Naive thymus-derived CD4-positive, alpha-beta T cell (primary cell): ENCODE measurements around the gene CRYBG3. TPM values are rescaled to one million over a fixed set of nuclear protein-coding genes. Genes with fewer than 3 reads are reported as not detected.

Source experiments
- ATAC-seq: fragments of 150-1000 bp; cut with Tn5 transposase; 2 replicates; pipeline ENCODE4 v1.10.0; 2021; ENCODE audit warnings: mild to moderate bottlenecking, moderate library complexity
- CTCF ChIA-PET: fragments of 350-600 bp; sonication (Branson Sonifier 250); formaldehyde crosslinking; loops from one replicate; lab custom pipeline; 2021; ENCODE audit warnings: antibody characterized with exemption; lab: Charles Lee
- POLR2A ChIA-PET: fragments of 350-600 bp; sonication (Branson Sonifier 250); formaldehyde crosslinking; loops from one replicate; lab custom pipeline; 2021; ENCODE audit warnings: antibody characterized with exemption, inconsistent platforms; lab: Charles Lee
- DNase-seq, 9 donors: peaks; one replicate each; pipeline versions ENCODE4 v3.0.0 to v3.0.0-alpha.2; 2020 to 2022; ENCODE audit warnings: mixed read lengths in 1 of 9
- H3K27ac ChIP-seq: one replicate; pipeline ENCODE4 v1.7.0; 2013; ENCODE audit warnings: mild to moderate bottlenecking, low read depth, low read length, moderate library complexity
- H3K27me3 ChIP-seq, 2 donors: one replicate each; pipeline ENCODE4 v1.7.0; 2013; ENCODE audit warnings: low read length in 2 of 2, mild to moderate bottlenecking in 2 of 2, moderate library complexity in 2 of 2; ENCODE audit not compliant: control insufficient read depth in 2 of 2, insufficient read depth in 2 of 2
- H3K36me3 ChIP-seq, 3 experiments: 1 replicate in 2 of 3; 2 replicates in 1 of 3; pipeline ENCODE4 v1.7.0; 2013; ENCODE audit warnings: low read length in 3 of 3, mild to moderate bottlenecking in 3 of 3, moderate library complexity in 1 of 3; ENCODE audit not compliant: insufficient read depth in 3 of 3, control insufficient read depth in 2 of 3
- H3K4me1 ChIP-seq, 2 donors: one replicate each; pipeline ENCODE4 v1.7.0; 2013; ENCODE audit warnings: low read length in 2 of 2, mild to moderate bottlenecking in 2 of 2, moderate library complexity in 1 of 2; ENCODE audit not compliant: control insufficient read depth in 2 of 2, insufficient read depth in 2 of 2
- H3K4me3 ChIP-seq: 2 replicates; pipeline ENCODE4 v1.7.0; 2013; ENCODE audit warnings: mild to moderate bottlenecking, low read length
- H3K9me3 ChIP-seq, 3 experiments: 1 replicate in 2 of 3; 2 replicates in 1 of 3; pipeline ENCODE4 v1.7.0; 2013; ENCODE audit warnings: low read length in 3 of 3; ENCODE audit not compliant: control insufficient read depth in 2 of 3
- H3K27ac Mint-ChIP-seq, 9 donors: one replicate each; pipeline ENCODE4 v1.8.0; 2020 to 2022; ENCODE audit warnings: mixed read lengths in 9 of 9, mild to moderate bottlenecking in 8 of 9, moderate library complexity in 5 of 9, inconsistent platforms in 2 of 9
- H3K27me3 Mint-ChIP-seq, 5 donors: one replicate each; pipeline ENCODE4 v1.8.0; 2021 to 2022; ENCODE audit warnings: mixed read lengths in 5 of 5, mild to moderate bottlenecking in 1 of 5
- H3K36me3 Mint-ChIP-seq, 5 donors: one replicate each; pipeline ENCODE4 v1.8.0; 2020 to 2022; ENCODE audit warnings: mixed read lengths in 5 of 5, mild to moderate bottlenecking in 3 of 5, inconsistent platforms in 1 of 5
- H3K4me1 Mint-ChIP-seq, 7 donors: one replicate each; pipeline ENCODE4 v1.8.0; 2020 to 2022; ENCODE audit warnings: mixed read lengths in 7 of 7, mild to moderate bottlenecking in 3 of 7, inconsistent platforms in 1 of 7
- H3K4me3 Mint-ChIP-seq, 10 donors: one replicate each; pipeline ENCODE4 v1.8.0; 2020 to 2022; ENCODE audit warnings: mild to moderate bottlenecking in 10 of 10, mixed read lengths in 10 of 10, moderate library complexity in 6 of 10, inconsistent platforms in 2 of 10
- H3K9me3 Mint-ChIP-seq, 11 donors: one replicate each; pipeline ENCODE4 v1.8.0; 2020 to 2022; ENCODE audit warnings: mixed read lengths in 11 of 11, mild to moderate bottlenecking in 4 of 11, inconsistent platforms in 1 of 11, moderate library complexity in 1 of 11
- intact Hi-C, 2 donors: fragments of 100-400 bp; cut with micrococcal nuclease; formaldehyde crosslinking; loops; one replicate each; pipeline ENCODE4 v1.15.1; 2023
- polyA plus RNA-seq, 2 donors: library from polyadenylated mRNA; unstranded; fragments of 300-500 nt; fragmentation: Illumina TruSeq; gene quantifications; one replicate each; pipeline ENCODE4 v1.2.3, GENCODE V29; 2021
- total RNA-seq, 6 experiments: library from RNA in 5 of 6; stranded (reverse) in 5 of 6; gene quantifications; 1 replicate in 5 of 6; 2 replicates in 1 of 6; pipeline ENCODE4 v1.2.3 and lab custom pipeline; 2021 to 2026

Gene CRYBG3
- total and polyA plus RNA-seq, 7 experiments from 2014 or later = 0.86 to 11.2 (median 4.8) TPM

- DNase-seq (no peak), ATAC-seq (no peak)
- peaks cover 0 to 2% (median 0%) of the 10 kb centered on the region in 7 donors for H3K4me1 Mint-ChIP-seq
- H3K27ac Mint-ChIP-seq = peak overlapping the region in 1 of 9 donors; percentile 33
- peaks cover 4 to 52% (median 17%) of the 10 kb centered on the region in 5 donors for H3K36me3 Mint-ChIP-seq
- no peak overlapping the region for H3K4me3 ChIP-seq
- H3K27me3 ChIP-seq = no peaks in the 10 kb centered on the region
- POLR2A ChIA-PET = no interaction called here
- H3K4me3 Mint-ChIP-seq = no peak overlapping the region
- CTCF ChIA-PET = no interaction called here
- intact Hi-C loops = no loop called here
- peaks cover 0 to 5% (median 0%) of the 10 kb centered on the region in 11 donors for H3K9me3 Mint-ChIP-seq
- H3K9me3 ChIP-seq = no peaks in the 10 kb centered on the region
- no peaks in the 10 kb centered on the region for H3K36me3 ChIP-seq
- H3K27ac ChIP-seq = no peak overlapping the region
- H3K4me1 ChIP-seq = no peaks in the 10 kb centered on the region
- H3K27me3 Mint-ChIP-seq = no peaks in the 10 kb centered on the region
Measured at GRCh38 chr3:97931218-97931617, 109.4 kb downstream of the CRYBG3 start.

- Mint-ChIP-seq H3K4me1 (peaks cover 0 to 4% (median 0%) of the 10 kb centered on the region in 7 donors), H3K4me3 (no peak overlapping the region), H3K27ac (peak overlapping the region in 3 of 9 donors; percentile 14 to 79 (median 32)), H3K27me3 (no peaks in the 10 kb centered on the region), H3K9me3 (peaks cover 0 to 5% (median 0%) of the 10 kb centered on the region in 11 donors), H3K36me3 (peaks cover 4 to 50% (median 17%) of the 10 kb centered on the region in 5 donors)
- H3K9me3 ChIP-seq = no peaks in the 10 kb centered on the region
- no peak for ATAC-seq
- no peaks in the 10 kb centered on the region for H3K4me1 ChIP-seq
- H3K27me3 ChIP-seq = no peaks in the 10 kb centered on the region
- CTCF ChIA-PET = no interaction called here
- no peak overlapping the region for H3K27ac ChIP-seq
- POLR2A ChIA-PET = interaction anchor here (0.7 kb wide), 1 partner anchor 90 kb away, joined by 3 read pairs; no protein-coding TSS in a partner anchor
- intact Hi-C loops = no loop called here
- DNase-seq = no peak
- no peaks in the 10 kb centered on the region for H3K36me3 ChIP-seq
- H3K4me3 ChIP-seq = no peak overlapping the region
Measured at GRCh38 chr3:97932387-97932801, 110.6 kb downstream of the CRYBG3 start.

- Mint-ChIP-seq H3K4me1 (peaks cover 0 to 7% (median 0%) of the 10 kb centered on the region in 7 donors), H3K27ac (peak overlapping the region in 1 of 9 donors; percentile 63), H3K36me3 (peaks cover 4 to 57% (median 14%) of the 10 kb centered on the region in 5 donors), H3K4me3 (no peak overlapping the region), H3K9me3 (peaks cover 0 to 5% (median 0%) of the 10 kb centered on the region in 11 donors), H3K27me3 (no peaks in the 10 kb centered on the region)
- ChIA-PET POLR2A (interaction anchor here (1.5 kb wide), 1 partner anchor 24 kb away, joined by 4 read pairs; no protein-coding TSS in a partner anchor), CTCF (no interaction called here)
- ATAC-seq (no peak), DNase-seq (no peak)
- Histone ChIP-seq H3K27ac (no peak overlapping the region), H3K4me3 (no peak overlapping the region), H3K27me3 (no peaks in the 10 kb centered on the region), H3K9me3 (no peaks in the 10 kb centered on the region), H3K4me1 (no peaks in the 10 kb centered on the region), H3K36me3 (no peaks in the 10 kb centered on the region)
- intact Hi-C loops = loop anchor here in 1 of 2 donors (2.0 kb wide), 1 partner anchor 16 kb away; no protein-coding TSS in a partner anchor
Measured at GRCh38 chr3:97934980-97935695, 113.3 kb downstream of the CRYBG3 start.

- Mint-ChIP-seq H3K4me1 (peaks cover 0 to 7% (median 0%) of the 10 kb centered on the region in 7 donors), H3K9me3 (peaks cover 0 to 3% (median 0%) of the 10 kb centered on the region in 11 donors), H3K27ac (peak overlapping the region in 5 of 9 donors; percentile 3 to 83 (median 57)), H3K27me3 (no peaks in the 10 kb centered on the region), H3K36me3 (peaks cover 2 to 53% (median 10%) of the 10 kb centered on the region in 5 donors), H3K4me3 (no peak overlapping the region)
- no peak overlapping the region for H3K27ac ChIP-seq
- ATAC-seq (no peak), DNase-seq (no peak)
- CTCF ChIA-PET = no interaction called here
- H3K4me1 ChIP-seq = no peaks in the 10 kb centered on the region
- no peaks in the 10 kb centered on the region for H3K9me3 ChIP-seq
- POLR2A ChIA-PET = interaction anchor here (1.5 kb wide), 1 partner anchor 25 kb away, joined by 4 read pairs; no protein-coding TSS in a partner anchor
- no peaks in the 10 kb centered on the region for H3K36me3 ChIP-seq
- H3K27me3 ChIP-seq = no peaks in the 10 kb centered on the region
- intact Hi-C loops = loop anchor here in 1 of 2 donors (2.0 kb wide), 1 partner anchor 17 kb away; no protein-coding TSS in a partner anchor
- no peak overlapping the region for H3K4me3 ChIP-seq
Measured at GRCh38 chr3:97935842-97936241, 114.0 kb downstream of the CRYBG3 start.

GRCh38 chr3:97937205-97937604 lies 115.4 kb downstream of the CRYBG3 start:
- CTCF ChIA-PET = interaction anchor here (1.0 kb wide), 1 partner anchor 18 kb away, joined by 3 read pairs; no protein-coding TSS in a partner anchor
- H3K27ac Mint-ChIP-seq = peak overlapping the region in 4 of 9 donors; percentile 4 to 34 (median 22)

GRCh38 chr3:97938444-97938843 lies 116.6 kb downstream of the CRYBG3 start:
- no peaks in the 10 kb centered on the region for H3K9me3 Mint-ChIP-seq
- intact Hi-C loops = no loop called here
- CTCF ChIA-PET = interaction anchor here (0.8 to 1.4 kb wide), 2 partner anchors 78 to 84 kb away, joined by 3 read pairs; no protein-coding TSS in a partner anchor
- H3K4me3 Mint-ChIP-seq = no peak overlapping the region
- H3K27me3 Mint-ChIP-seq = no peaks in the 10 kb centered on the region
- Histone ChIP-seq H3K27me3 (no peaks in the 10 kb centered on the region), H3K27ac (no peak overlapping the region), H3K9me3 (no peaks in the 10 kb centered on the region), H3K36me3 (no peaks in the 10 kb centered on the region), H3K4me3 (no peak overlapping the region), H3K4me1 (no peaks in the 10 kb centered on the region)
- peaks cover 0 to 12% (median 0%) of the 10 kb centered on the region in 7 donors for H3K4me1 Mint-ChIP-seq
- ATAC-seq = no peak
- POLR2A ChIA-PET = interaction anchor here (0.5 kb wide), 1 partner anchor 32 kb away, joined by 8 read pairs; no protein-coding TSS in a partner anchor
- peak overlapping the region in 1 of 9 donors; percentile 63 for H3K27ac Mint-ChIP-seq
- peaks cover 0 to 51% (median 6%) of the 10 kb centered on the region in 5 donors for H3K36me3 Mint-ChIP-seq
- DNase-seq = no peak

More at GRCh38 chr3:97937205-97937604, 115.4 kb downstream of the CRYBG3 start:
- Mint-ChIP-seq H3K4me3 (no peak overlapping the region), H3K4me1 (peaks cover 0 to 7% (median 0%) of the 10 kb centered on the region in 7 donors), H3K27me3 (no peaks in the 10 kb centered on the region), H3K36me3 (peaks cover 0 to 47% (median 0%) of the 10 kb centered on the region in 5 donors), H3K9me3 (no peaks in the 10 kb centered on the region)
- Histone ChIP-seq H3K27ac (no peak overlapping the region), H3K9me3 (no peaks in the 10 kb centered on the region), H3K27me3 (no peaks in the 10 kb centered on the region), H3K4me3 (no peak overlapping the region), H3K36me3 (no peaks in the 10 kb centered on the region), H3K4me1 (no peaks in the 10 kb centered on the region)
- ATAC-seq (no peak), DNase-seq (no peak)
- intact Hi-C loops = no loop called here
- POLR2A ChIA-PET = no interaction called here
